ENCODE measurements around the gene CFD.
"Not testable (repeated sequence)": the region's sequence is repeated elsewhere in the genome, so short reads cannot be mapped to it uniquely, and the experiment has no call there.

Gene CFD

GRCh38 chr19:827314-827709 is 32.2 kb upstream of the CFD start:
- DNase-seq, result no peak

- DNase-seq, result no peak
Measured at GRCh38 chr19:827710-828321, 31.6 kb upstream of the CFD start, which contains the start of gene AZU1. TSS of gene AZU1 (plus strand) at chr19:827837. CDS start at chr19:827847, 10 bp downstream.

GRCh38 chr19:829129-829758 is 30.2 kb upstream of the CFD start:
- DNase-seq, result no peak

GRCh38 chr19:831407-832369 is 27.8 kb upstream of the CFD start:
- DNase-seq, result no peak

- DNase-seq, result no peak
Measured at GRCh38 chr19:834216-834615, 25.2 kb upstream of the CFD start.

GRCh38 chr19:835210-835810 is 24.2 kb upstream of the CFD start:
- no peak for DNase-seq

GRCh38 chr19:840519-841206 is 18.8 kb upstream of the CFD start, which contains the start of gene PRTN3:
TSS of gene PRTN3 (plus strand) at chr19:840999. CDS start at chr19:841009, 10 bp downstream.
- DNase-seq, result no peak

GRCh38 chr19:842802-843179 is 16.7 kb upstream of the CFD start:
- not testable (repeated sequence) for DNase-seq

- DNase-seq, result no peak
Measured at GRCh38 chr19:843180-843835, 16.2 kb upstream of the CFD start.

GRCh38 chr19:843836-844545 is 15.5 kb upstream of the CFD start:
- DNase-seq, result no peak

- DNase-seq, result no peak
Measured at GRCh38 chr19:844546-844971, 14.9 kb upstream of the CFD start.

GRCh38 chr19:845707-846521 is 13.6 kb upstream of the CFD start:
- DNase-seq, result no peak

GRCh38 chr19:848386-848921 is 11.0 kb upstream of the CFD start:
- DNase-seq, result no peak

GRCh38 chr19:849195-849594 is 10.3 kb upstream of the CFD start:
- DNase-seq, result not testable (repeated sequence)

- DNase-seq, result no peak
Measured at GRCh38 chr19:850221-850978, 9.1 kb upstream of the CFD start.

- DNase-seq, result no peak
Measured at GRCh38 chr19:850979-851335, 8.5 kb upstream of the CFD start.

- no peak for DNase-seq
Measured at GRCh38 chr19:852136-853013, 7.1 kb upstream of the CFD start, which contains the start of gene ELANE. TSS of gene ELANE (plus strand) at chr19:852303. CDS start at chr19:852329, 26 bp downstream.

- no peak for DNase-seq
Measured at GRCh38 chr19:853014-853585, 6.4 kb upstream of the CFD start.
